Measurements from ENCODE around the gene MTFR2. TPM values are rescaled to one million over a fixed set of nuclear protein-coding genes. Genes with fewer than 3 reads are reported as not detected.
A peak's percentile ranks its signal among the peaks of the same experiment; 100 is the strongest.
"Not testable (repeated sequence)": the region's sequence is repeated elsewhere in the genome, so short reads cannot be mapped to it uniquely, and the experiment has no call there.

The MTFR2 gene
- polyA plus RNA-seq, 4 donors = 1.9 to 3.0 (median 2.8) TPM

GRCh38 chr6:136236466-136237293 lies 13.4 kb downstream of the MTFR2 start:
- DNase-seq (ENCODE audit: low read depth in 4 of 4, low spot score in 2 of 4) = no peak

- no peak for DNase-seq (ENCODE audit: low read depth in 4 of 4, low spot score in 2 of 4)
These were observed 14.9 kb downstream of the MTFR2 start for GRCh38 chr6:136235233-136235564.

- no peak for DNase-seq (ENCODE audit: low read depth in 4 of 4, low spot score in 2 of 4)
These were observed 17.4 kb downstream of the MTFR2 start for GRCh38 chr6:136232701-136233100.

DNA sequence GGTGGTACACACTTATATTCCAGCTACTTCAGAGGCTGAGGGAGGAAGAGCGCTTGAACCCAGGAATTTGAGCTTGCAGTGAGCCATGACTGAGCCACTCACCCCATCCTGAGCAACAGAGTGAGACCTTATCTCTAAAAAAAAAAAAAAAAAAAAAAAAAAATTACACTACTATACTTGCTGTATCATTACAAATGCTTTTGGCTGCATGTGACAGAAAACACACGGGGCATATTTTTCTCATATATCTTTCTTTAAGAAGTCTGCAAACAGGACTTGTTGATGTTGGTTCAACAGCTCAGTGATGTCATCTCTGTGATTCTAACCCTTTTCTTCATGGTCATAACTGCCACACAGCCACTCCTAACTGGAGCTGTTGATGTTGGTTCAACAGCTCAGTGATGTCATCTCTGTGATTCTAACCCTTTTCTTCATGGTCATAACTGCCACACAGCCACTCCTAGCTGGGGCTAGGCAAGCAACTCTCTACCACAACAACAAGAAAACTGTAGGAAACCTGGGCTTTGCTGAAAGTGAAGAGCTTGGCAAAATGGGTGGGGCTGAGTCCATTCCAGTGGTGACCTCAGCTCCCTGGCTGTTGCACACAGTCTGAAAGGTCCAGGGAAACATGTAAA lies 19.8 kb downstream of the MTFR2 start:
- DNase-seq (ENCODE audit: low read depth in 4 of 4, low spot score in 2 of 4) = no peak

DNA sequence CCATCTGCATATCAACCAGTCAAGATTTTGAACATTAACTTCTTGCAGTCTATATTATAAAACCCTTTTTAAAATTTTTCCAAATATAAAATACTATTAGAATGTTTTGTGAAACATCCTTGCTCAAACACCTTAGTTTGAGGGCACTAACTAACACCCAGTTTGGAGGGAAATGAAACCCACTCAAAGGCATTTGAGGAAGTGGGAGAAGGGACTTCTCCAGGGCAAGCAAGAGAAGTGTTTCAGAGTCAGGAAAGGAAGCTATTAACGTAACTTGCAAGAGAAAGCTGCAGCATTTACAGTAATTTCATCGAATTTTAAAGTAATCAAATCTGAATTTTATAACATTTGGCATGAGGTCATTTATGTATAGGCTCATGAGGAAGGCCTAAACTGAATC lies 21.3 kb downstream of the MTFR2 start:
- DNase-seq (ENCODE audit: low read depth in 4 of 4, low spot score in 2 of 4) = no peak

GRCh38 chr6:136226674-136227377 lies 23.3 kb downstream of the MTFR2 start:
- no peak for DNase-seq (ENCODE audit: low read depth in 4 of 4, low spot score in 2 of 4)

GRCh38 chr6:136226027-136226673 lies 24.0 kb downstream of the MTFR2 start:
- peak in 1 of 4 donors; percentile 25 for DNase-seq (ENCODE audit: low read depth in 4 of 4, low spot score in 2 of 4)

DNA sequence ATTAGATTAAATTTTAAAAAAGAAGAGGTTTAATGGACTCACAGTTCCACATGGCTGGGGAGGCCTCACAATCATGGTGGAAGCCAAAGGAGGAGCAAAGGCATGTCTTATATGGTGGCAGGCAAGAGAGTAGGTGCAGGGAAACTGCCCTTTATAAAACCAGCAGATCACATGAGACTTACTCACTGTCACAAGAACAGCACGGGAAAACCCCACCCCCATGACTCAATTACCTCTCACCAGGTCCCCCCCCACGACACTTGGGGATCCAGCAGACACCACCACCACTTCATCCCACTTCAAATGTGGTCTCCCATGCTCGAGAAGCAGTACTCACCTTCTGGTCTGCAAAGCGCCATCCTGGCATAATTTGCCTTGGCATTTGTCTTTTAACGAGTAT lies 24.6 kb downstream of the MTFR2 start:
- DNase-seq (ENCODE audit: low read depth in 4 of 4, low spot score in 2 of 4) = no peak

DNA sequence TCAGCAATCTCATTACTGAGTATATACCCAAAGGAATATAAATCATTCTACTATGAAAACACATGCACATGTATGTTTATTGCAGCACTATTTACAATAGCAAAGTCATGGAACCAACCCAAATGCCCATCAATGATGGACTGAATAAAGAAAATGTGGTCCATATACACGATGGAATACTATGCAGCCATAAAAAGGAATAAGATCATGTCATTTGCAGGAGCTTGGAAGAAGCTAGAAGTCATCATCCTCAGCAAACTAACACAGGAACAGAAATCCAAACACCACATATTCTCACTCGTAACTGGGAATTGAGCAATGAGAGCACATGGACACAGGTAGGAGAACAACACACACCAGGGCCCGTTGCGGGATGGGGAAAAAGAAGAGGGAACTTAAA lies 25.1 kb downstream of the MTFR2 start:
- DNase-seq (ENCODE audit: low read depth in 4 of 4, low spot score in 2 of 4) = not testable (repeated sequence)

DNA sequence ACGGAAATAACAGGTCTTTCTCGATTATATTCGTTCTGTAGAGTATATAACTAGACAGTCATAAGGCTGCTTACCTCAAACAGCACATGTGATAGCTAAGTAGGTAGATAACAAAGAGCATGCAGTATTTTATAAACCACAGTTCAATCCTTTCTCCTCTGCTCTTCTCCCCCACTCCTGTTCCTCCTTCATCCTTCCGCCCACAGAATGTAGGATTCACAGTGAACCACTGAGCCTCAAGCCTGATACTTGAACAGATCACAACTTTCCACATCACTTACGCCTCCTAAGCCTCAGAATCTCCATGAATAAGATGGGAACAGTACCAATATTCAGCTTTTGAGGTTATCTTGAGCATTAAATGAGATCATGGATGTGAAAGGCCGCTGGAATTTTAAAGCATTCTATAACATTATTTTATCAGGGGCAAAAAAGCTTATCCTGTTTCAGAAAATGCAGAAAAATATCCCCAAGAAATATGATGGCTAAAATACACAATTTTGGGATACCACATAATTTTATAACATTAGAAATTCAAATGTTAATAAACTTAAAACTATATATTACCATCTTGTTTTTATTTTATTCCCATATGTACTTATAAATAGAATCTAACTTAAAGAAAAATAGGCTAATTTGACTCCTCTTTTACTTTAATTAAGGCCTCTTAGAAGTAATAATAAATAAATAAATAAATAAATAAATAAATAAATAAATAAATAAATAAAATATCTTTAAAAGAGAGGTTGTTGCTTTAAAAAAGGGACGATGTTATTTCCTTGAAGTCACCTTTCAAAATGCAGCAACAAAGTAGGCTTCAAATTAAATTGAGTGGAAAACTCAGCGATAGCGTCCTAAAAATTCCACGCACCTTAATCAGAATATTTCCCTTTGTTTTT lies 33.4 kb downstream of the MTFR2 start:
- no peak for DNase-seq (ENCODE audit: low read depth in 4 of 4, low spot score in 2 of 4)

DNA sequence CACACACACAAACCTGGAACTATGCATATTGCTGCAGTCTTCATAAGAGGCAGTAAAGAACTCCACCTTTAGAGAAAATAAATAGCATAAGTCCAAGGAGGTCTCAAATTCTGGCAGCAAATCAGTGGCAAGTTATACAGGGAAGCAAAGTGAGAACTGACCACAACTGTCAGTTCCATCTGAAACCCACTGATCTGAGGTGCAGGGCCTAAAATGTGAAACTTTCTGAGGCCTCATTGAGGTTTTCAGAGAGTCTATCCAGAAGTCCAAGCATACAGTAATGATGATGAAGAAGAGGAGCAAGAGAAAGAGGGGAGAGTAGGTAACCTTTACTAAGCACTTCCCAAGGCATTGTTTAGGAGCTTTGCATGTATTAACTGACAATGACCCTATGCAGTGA lies 36.3 kb downstream of the MTFR2 start:
- DNase-seq (ENCODE audit: low read depth in 4 of 4, low spot score in 2 of 4) = no peak

DNA sequence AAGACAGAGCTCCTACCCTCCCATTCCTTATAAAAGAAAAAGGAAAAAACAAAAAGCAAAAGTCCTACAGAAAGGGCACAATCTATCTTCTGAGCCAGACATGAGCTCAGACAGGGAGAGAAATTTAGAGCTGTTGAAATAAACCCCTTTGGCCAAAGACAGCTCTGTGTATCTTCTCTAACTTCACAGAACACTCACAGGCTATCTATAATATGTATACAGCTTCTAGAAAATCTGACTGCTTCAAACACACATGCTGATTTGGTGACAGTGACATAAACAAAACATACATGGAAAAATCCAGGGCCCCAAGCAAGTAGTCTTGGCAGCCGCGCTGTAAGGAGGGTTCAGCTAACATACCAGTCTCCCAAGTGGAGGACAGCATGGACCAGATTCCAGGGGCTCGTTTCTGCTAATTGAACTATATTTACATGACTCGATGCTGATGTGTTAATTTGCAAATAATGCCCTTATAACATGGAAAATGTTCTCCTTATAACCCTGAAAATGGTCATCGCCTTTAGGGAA lies 37.0 kb downstream of the MTFR2 start:
- no peak for DNase-seq (ENCODE audit: low read depth in 4 of 4, low spot score in 2 of 4)

DNA sequence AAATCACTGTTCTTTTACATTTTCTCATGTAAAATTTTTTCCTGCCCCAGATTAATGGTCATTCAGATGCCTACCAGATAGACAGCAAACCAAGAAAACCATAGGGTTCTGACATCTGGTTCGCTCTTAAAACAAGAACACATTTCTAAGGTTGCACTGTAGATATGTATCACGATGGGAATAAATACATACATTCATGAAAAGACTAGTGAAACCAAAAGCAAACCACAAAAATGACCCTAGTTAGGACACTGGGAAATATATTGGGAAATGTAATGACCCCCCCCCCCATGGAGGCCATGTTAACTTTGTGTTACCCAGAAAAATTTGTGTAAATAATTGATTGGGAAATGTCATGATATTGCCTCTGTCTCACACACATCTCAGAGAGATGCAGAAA lies 37.5 kb downstream of the MTFR2 start:
- no peak for DNase-seq (ENCODE audit: low read depth in 4 of 4, low spot score in 2 of 4)

DNA sequence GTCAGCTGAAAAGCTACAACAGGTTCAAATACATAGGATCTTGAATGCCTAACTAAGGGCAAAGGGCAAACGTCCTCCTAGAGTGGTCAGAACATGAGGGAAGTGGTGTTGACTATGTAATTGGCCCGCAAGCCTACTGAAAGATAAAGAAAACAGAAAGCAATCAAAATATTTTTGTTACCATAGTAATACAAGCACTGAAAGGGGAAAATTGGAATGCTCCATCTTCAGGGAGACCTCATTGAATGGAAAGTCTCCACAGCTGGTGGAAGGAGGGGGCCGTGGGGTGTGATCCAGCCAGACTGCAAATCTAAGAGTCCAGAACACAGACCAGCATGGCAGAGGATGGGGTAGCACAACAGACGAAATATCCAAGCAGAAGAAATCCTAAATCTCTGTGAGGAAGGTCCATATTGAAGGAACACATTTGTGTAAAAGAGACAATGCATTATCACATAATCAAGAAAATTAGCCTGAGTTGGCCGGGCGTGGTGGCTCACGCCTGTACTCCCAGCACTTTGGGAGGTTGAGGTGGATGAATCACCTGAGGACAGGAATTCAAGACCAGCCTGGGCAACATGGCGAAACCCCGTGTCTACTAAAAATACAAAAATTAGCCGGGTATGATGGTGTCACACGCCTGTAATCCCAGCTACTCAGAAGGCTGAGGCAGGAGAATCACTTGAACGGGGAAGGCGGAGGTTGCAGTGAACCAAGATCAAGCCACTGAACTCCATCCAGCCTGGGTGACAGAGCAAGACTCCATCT lies 39.5 kb downstream of the MTFR2 start:
- no peak for DNase-seq (ENCODE audit: low read depth in 4 of 4, low spot score in 2 of 4)

DNA sequence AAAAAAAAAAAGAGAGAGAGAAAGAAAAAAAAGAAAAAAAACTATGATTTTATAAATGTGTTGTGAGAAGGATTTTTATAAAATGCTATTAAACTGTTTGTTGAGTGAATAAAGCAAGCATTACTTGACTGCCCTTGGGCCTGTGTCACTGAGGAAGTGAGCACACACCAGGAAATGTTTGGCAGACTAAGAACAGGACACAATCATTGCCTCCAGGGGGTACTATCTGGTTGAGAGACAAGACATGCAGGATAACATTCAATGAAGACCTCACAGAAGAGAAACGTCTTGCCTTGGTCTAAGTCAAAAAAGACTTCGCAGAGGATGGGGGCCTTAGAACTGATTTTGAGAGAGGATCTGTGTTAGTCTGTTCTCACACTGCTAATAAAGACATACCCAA lies 40.6 kb downstream of the MTFR2 start:
- no peak for DNase-seq (ENCODE audit: low read depth in 4 of 4, low spot score in 2 of 4)

GRCh38 chr6:136208783-136209182 lies 41.3 kb downstream of the MTFR2 start:
- DNase-seq (ENCODE audit: low read depth in 4 of 4, low spot score in 2 of 4) = no peak

- DNase-seq (ENCODE audit: low read depth in 4 of 4, low spot score in 2 of 4) = no peak
These were observed 48.4 kb downstream of the MTFR2 start for GRCh38 chr6:136201732-136202131.

GRCh38 chr6:136192902-136193301 lies 57.2 kb downstream of the MTFR2 start:
- DNase-seq (ENCODE audit: low read depth in 4 of 4, low spot score in 2 of 4) = peak in 2 of 4 donors; percentile 13 to 23

GRCh38 chr6:136191606-136192312 lies 58.4 kb downstream of the MTFR2 start:
- no peak for DNase-seq (ENCODE audit: low read depth in 4 of 4, low spot score in 2 of 4)
